GM12892 (cell line): ENCODE data around the gene PLOD2.

Source experiments
- POLR2A ChIP-seq: IDR thresholded peaks from 2 replicates; pipeline ENCODE4 v1.6.1; 2011; ENCODE audit warnings: low read depth, low read length, control low read depth
- POLR2AphosphoS5 ChIP-seq: IDR thresholded peaks from 2 replicates; pipeline ENCODE4 v1.6.1; 2011; ENCODE audit warnings: low read depth, low read length, control low read depth
- TAF1 ChIP-seq: IDR thresholded peaks from 2 replicates; pipeline ENCODE4 v1.6.1; 2011; ENCODE audit warnings: low read depth, mild to moderate bottlenecking, control low read depth, low read length, borderline replicate concordance

DNA sequence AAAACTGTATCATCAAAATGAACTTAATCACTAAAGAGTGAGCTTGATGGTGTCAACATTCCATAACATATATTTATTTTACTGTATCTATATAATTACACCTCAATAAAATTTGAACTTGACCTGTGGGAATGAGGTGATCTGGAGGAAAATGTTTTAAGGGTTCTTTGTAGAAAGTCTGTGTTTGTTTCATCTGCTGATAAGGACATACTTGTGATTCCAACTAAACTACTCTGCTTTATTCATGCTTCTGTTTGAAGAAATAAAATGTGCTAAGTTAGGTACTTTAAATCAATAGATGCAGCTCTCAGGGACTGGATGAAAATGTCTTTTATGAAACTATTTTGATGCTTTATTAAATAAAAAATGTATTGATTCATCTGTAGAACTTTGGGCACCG lies 11.6 kb upstream of the PLOD2 start:
- TF ChIP-seq POLR2A = no peak
- TF ChIP-seq TAF1 = no peak
- no peak for TF ChIP-seq POLR2AphosphoS5
